ENCODE measurements around the gene CACNA1G. TPM values are rescaled to one million over a fixed set of nuclear protein-coding genes. Genes with fewer than 3 reads are reported as not detected.

CACNA1G gene
- polyA plus RNA-seq, 1 donor from 2014 or later, result 10.9 TPM

DNA sequence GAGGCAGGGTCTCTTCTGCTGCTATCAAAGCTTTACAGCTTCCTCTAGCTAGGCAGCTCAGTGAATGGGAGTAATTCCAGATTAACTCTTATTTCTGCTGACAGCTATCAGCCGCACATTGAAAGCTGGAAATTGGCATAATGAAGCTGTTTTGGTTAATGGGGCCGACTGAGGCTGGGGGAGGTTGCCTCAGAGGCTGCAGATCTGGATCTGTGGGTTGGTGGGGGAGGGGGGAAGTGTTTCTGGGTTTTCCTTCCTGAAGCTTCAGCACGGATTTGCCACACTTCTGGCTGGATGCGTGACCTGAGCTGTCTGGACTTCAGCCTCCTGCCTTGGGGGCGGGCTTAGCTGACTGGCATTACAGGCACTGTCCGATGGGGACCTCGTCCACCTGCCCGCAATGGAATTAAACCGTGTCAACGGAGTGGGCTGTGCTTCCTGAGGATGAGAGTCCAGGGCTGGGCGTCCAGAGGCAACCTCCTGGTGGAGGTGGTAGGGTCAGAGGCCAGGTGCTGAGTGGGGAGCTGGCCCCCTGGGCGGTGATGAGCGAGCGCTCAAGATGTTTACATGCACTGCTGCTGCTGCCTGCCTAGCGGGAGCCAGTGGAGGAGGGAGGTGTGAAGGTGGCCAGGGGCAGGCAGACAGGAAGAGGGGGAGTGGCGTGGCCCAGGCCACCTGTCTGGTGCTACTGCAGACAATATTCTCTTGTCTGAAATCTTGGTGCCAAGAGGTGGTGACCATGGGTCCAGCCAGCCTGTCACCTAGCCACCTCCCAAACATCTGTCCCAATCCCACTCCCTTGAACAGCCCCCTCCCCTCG lies 67.5 kb downstream of the CACNA1G start:
- peak overlapping the region; percentile 98 for H3K27ac ChIP-seq (ENCODE audit: low read length)
- H3K27me3 ChIP-seq (ENCODE audit: insufficient read depth, low read depth, low read length), result peaks cover under 1% of the 10 kb centered on the region
- H3K9ac ChIP-seq (ENCODE audit: low read length), result peak overlapping the region; percentile 80
- TF ChIP-seq POLR2AphosphoS5 (IDR thresholded peaks at IDR 0.05), result peak; percentile 73
- TF ChIP-seq, protein P1, sequence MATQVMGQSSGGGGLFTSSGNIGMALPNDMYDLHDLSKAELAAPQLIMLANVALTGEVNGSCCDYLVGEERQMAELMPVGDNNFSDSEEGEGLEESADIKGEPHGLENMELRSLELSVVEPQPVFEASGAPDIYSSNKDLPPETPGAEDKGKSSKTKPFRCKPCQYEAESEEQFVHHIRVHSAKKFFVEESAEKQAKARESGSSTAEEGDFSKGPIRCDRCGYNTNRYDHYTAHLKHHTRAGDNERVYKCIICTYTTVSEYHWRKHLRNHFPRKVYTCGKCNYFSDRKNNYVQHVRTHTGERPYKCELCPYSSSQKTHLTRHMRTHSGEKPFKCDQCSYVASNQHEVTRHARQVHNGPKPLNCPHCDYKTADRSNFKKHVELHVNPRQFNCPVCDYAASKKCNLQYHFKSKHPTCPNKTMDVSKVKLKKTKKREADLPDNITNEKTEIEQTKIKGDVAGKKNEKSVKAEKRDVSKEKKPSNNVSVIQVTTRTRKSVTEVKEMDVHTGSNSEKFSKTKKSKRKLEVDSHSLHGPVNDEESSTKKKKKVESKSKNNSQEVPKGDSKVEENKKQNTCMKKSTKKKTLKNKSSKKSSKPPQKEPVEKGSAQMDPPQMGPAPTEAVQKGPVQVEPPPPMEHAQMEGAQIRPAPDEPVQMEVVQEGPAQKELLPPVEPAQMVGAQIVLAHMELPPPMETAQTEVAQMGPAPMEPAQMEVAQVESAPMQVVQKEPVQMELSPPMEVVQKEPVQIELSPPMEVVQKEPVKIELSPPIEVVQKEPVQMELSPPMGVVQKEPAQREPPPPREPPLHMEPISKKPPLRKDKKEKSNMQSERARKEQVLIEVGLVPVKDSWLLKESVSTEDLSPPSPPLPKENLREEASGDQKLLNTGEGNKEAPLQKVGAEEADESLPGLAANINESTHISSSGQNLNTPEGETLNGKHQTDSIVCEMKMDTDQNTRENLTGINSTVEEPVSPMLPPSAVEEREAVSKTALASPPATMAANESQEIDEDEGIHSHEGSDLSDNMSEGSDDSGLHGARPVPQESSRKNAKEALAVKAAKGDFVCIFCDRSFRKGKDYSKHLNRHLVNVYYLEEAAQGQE (IDR thresholded peaks at IDR 0.05; ENCODE audit: borderline replicate concordance), result no peak
- peak; percentile 24 for TF ChIP-seq MXI1 (conservative IDR thresholded peaks at IDR 0.05; ENCODE audit: poor library complexity, severe bottlenecking)
- peak; percentile 70 for TF ChIP-seq SMC3 (conservative IDR thresholded peaks at IDR 0.05; ENCODE audit: poor library complexity)
- no peak for TF ChIP-seq CTCF (IDR thresholded peaks at IDR 0.05; ENCODE audit: poor library complexity, severe bottlenecking)
- TF ChIP-seq EP300 (conservative IDR thresholded peaks at IDR 0.05; ENCODE audit: poor library complexity, severe bottlenecking), result peak; percentile 90
- TF ChIP-seq EZH2 (IDR thresholded peaks at IDR 0.05; ENCODE audit: borderline replicate concordance, insufficient read depth, low read length, poor library complexity, severe bottlenecking), result no peak
- TF ChIP-seq RAD21 (conservative IDR thresholded peaks at IDR 0.05), result peak; percentile 62
- H3K9me3 ChIP-seq (ENCODE audit: low read length), result no peaks in the 10 kb centered on the region
- H3K9me2 ChIP-seq (ENCODE audit: insufficient read depth, low read length), result no peaks in the 10 kb centered on the region
- peaks cover 14% of the 10 kb centered on the region for H3F3A ChIP-seq (ENCODE audit: insufficient read depth, low read length, poor library complexity, severe bottlenecking)
- peak overlapping the region; percentile 84 for H3K4me2 ChIP-seq (ENCODE audit: low read length)
- H4K20me1 ChIP-seq (ENCODE audit: insufficient read depth), result no peaks in the 10 kb centered on the region
- no peaks in the 10 kb centered on the region for H3K79me2 ChIP-seq (replicated peaks; ENCODE audit: insufficient read depth, low read length)
- peak overlapping the region; percentile 37 for H2AFZ ChIP-seq (ENCODE audit: low read depth, low read length)
- H3K4me3 ChIP-seq (ENCODE audit: low read length), result peak overlapping the region; percentile 61
- no peaks in the 10 kb centered on the region for H3K36me3 ChIP-seq (ENCODE audit: insufficient read depth, low read length)

DNA sequence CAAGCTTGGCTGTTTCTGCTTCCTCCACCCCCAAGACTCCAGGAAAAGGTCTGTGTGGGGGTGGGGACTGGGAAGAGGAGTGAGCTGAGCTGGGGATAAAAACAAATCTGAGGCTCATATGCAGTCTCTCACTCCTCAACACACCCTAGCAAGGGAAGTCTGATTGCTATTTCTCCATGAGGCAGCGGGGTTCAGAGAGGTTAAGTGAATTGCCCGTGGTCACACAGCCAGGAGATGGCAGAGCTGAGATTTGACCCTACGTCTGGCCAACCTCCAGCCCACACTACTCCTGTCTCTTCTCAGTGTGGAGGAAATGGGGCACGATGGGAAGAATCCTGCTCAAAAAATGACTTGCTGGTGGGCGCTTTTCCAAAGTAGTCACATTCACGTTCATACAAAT lies 69.4 kb downstream of the CACNA1G start:
- Histone ChIP-seq H3K9me2 (ENCODE audit: insufficient read depth, low read length) (no peaks in the 10 kb centered on the region), H3K27me3 (ENCODE audit: insufficient read depth, low read depth, low read length) (peaks cover 19% of the 10 kb centered on the region), H3K9ac (ENCODE audit: low read length) (peak overlapping the region; percentile 80), H3F3A (ENCODE audit: insufficient read depth, low read length, poor library complexity, severe bottlenecking) (peaks cover 14% of the 10 kb centered on the region), H4K20me1 (ENCODE audit: insufficient read depth) (no peaks in the 10 kb centered on the region), H3K9me3 (ENCODE audit: low read length) (no peaks in the 10 kb centered on the region), H3K79me2 (replicated peaks; ENCODE audit: insufficient read depth, low read length) (no peaks in the 10 kb centered on the region), H3K4me2 (ENCODE audit: low read length) (peak overlapping the region; percentile 4), H3K27ac (ENCODE audit: low read length) (peak overlapping the region; percentile 98), H3K4me3 (ENCODE audit: low read length) (no peak overlapping the region), H3K36me3 (ENCODE audit: insufficient read depth, low read length) (no peaks in the 10 kb centered on the region), H2AFZ (ENCODE audit: low read depth, low read length) (no peak overlapping the region)
- TF ChIP-seq MXI1 (conservative IDR thresholded peaks at IDR 0.05; ENCODE audit: poor library complexity, severe bottlenecking) (no peak), CTCF (IDR thresholded peaks at IDR 0.05; ENCODE audit: poor library complexity, severe bottlenecking) (no peak), RAD21 (conservative IDR thresholded peaks at IDR 0.05) (no peak), EP300 (conservative IDR thresholded peaks at IDR 0.05; ENCODE audit: poor library complexity, severe bottlenecking) (no peak), POLR2AphosphoS5 (IDR thresholded peaks at IDR 0.05) (no peak), EZH2 (IDR thresholded peaks at IDR 0.05; ENCODE audit: borderline replicate concordance, insufficient read depth, low read length, poor library complexity, severe bottlenecking) (no peak), TAF1 (IDR thresholded peaks at IDR 0.05; ENCODE audit: low read depth) (no peak), SMC3 (conservative IDR thresholded peaks at IDR 0.05; ENCODE audit: poor library complexity) (no peak)
- TF ChIP-seq, protein P1 (IDR thresholded peaks at IDR 0.05; ENCODE audit: borderline replicate concordance), result no peak

Measured in neural cell (in vitro differentiated cells).